ENCODE measurements around the gene ATAD3A. TPM values are rescaled to one million over a fixed set of nuclear protein-coding genes. Genes with fewer than 3 reads are reported as not detected.
"Not testable (repeated sequence)": the region's sequence is repeated elsewhere in the genome, so short reads cannot be mapped to it uniquely, and the experiment has no call there.

ATAD3A gene
- total RNA-seq, 1 experiment from 2014 or later, result 55.8 TPM

GRCh38 chr1:1504777-1505365 lies 7.1 kb upstream of the ATAD3A start:
- H4K91ac ChIP-seq (ENCODE audit: insufficient read length, low read depth, low read length); H3K23ac ChIP-seq (ENCODE audit: insufficient read length, low read depth, low read length); H4K20me1 ChIP-seq (ENCODE audit: control insufficient read depth, insufficient read depth, insufficient read length); H2BK5ac ChIP-seq (ENCODE audit: insufficient read length, low read length); H3K79me1 ChIP-seq (ENCODE audit: insufficient read depth, low read depth, low read length, poor library complexity, severe bottlenecking); H2BK20ac ChIP-seq (ENCODE audit: low read depth, low read length, poor library complexity, severe bottlenecking); H3K36me3 Mint-ChIP-seq (ENCODE audit: insufficient read depth in 1 of 3, low read depth in 3 of 3); H2AFZ ChIP-seq (ENCODE audit: low read length); H3K23me2 ChIP-seq (ENCODE audit: insufficient read length, low read depth, low read length, poor library complexity, severe bottlenecking); H3K27me3 ChIP-seq (ENCODE audit: insufficient read depth, low read length); H3K9me3 Mint-ChIP-seq; H3T11ph ChIP-seq (ENCODE audit: low read length); H4K5ac ChIP-seq (ENCODE audit: insufficient read length, low read depth, low read length); H3K4ac ChIP-seq (ENCODE audit: low read depth, low read length); H2BK120ac ChIP-seq (ENCODE audit: low read depth, low read length, poor library complexity, severe bottlenecking); H2AK5ac ChIP-seq (ENCODE audit: insufficient read length, low read length); H3K4me1 ChIP-seq (ENCODE audit: insufficient read depth, low read length); H3K79me2 ChIP-seq (ENCODE audit: insufficient read depth, low read length); H3K56ac ChIP-seq (ENCODE audit: insufficient read length, low read depth, low read length); H2BK15ac ChIP-seq (ENCODE audit: low read depth, low read length); H2BK12ac ChIP-seq (ENCODE audit: insufficient read length, low read depth, low read length); H3K27me3 Mint-ChIP-seq (ENCODE audit: low read depth); H3K9ac ChIP-seq (ENCODE audit: extremely low read depth, insufficient read length, low read length); H4K8ac ChIP-seq (replicated peaks; ENCODE audit: insufficient read length, low read depth, low read length); H3K4me2 ChIP-seq (ENCODE audit: insufficient read depth, insufficient read length, low read length); H3K9me3 ChIP-seq (ENCODE audit: control insufficient read depth, low read depth, low read length); H3K27ac ChIP-seq (ENCODE audit: insufficient read length, low read depth, low read length): not testable (repeated sequence)
- 0 out of 2 replicates have a peak overlapping the region, but pooled peaks have one; percentile 68 for H3K14ac ChIP-seq (ENCODE audit: insufficient read depth, low read length)
- Mint-ChIP-seq H3K4me1 (peaks cover 5 to 10% of the 10 kb centered on the region in 2 experiments), H3K4me3 (peak overlapping the region; percentile 66 to 76), H3K27ac (peak overlapping the region; percentile 93 to 97 (median 94))
- H3K18ac ChIP-seq (ENCODE audit: insufficient read length, low read depth, low read length), result peak overlapping the region; percentile 83
- TF ChIP-seq, protein P1, sequence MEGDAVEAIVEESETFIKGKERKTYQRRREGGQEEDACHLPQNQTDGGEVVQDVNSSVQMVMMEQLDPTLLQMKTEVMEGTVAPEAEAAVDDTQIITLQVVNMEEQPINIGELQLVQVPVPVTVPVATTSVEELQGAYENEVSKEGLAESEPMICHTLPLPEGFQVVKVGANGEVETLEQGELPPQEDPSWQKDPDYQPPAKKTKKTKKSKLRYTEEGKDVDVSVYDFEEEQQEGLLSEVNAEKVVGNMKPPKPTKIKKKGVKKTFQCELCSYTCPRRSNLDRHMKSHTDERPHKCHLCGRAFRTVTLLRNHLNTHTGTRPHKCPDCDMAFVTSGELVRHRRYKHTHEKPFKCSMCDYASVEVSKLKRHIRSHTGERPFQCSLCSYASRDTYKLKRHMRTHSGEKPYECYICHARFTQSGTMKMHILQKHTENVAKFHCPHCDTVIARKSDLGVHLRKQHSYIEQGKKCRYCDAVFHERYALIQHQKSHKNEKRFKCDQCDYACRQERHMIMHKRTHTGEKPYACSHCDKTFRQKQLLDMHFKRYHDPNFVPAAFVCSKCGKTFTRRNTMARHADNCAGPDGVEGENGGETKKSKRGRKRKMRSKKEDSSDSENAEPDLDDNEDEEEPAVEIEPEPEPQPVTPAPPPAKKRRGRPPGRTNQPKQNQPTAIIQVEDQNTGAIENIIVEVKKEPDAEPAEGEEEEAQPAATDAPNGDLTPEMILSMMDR (conservative IDR thresholded peaks at IDR 0.05), result peak; percentile 76
- no CpG with 5 or more reads among the region's 16 CpGs for WGBS (ENCODE audit: extremely low coverage, insufficient read length, low lambda C conversion rate)
- DNase-seq, result peak; percentile 92
